ENCODE results near the gene CCDC152.

GRCh38 chr5:42721484-42721883 is 35.1 kb upstream of the CCDC152 start:
- TF ChIP-seq CTCF (IDR thresholded peaks at IDR 0.05; ENCODE audit: borderline replicate concordance, extremely low read depth, low read length, poor library complexity, severe bottlenecking) (no peak), EZH2 (IDR thresholded peaks at IDR 0.05; ENCODE audit: borderline replicate concordance, low read depth, low read length, severe bottlenecking) (no peak)
